Panc1 (cell line): Measurements from ENCODE around the gene LHX3.

ENCODE experiments used
- POLR2AphosphoS5 ChIP-seq: IDR thresholded peaks from 2 replicates; pipeline ENCODE4 v1.6.1; 2012; ENCODE audit warnings: mild to moderate bottlenecking, low read depth, low read length, moderate library complexity
- REST ChIP-seq, 2 experiments: IDR thresholded peaks; 2 replicates each; pipeline ENCODE4 v1.6.1; 2011 to 2012; ENCODE audit warnings: low read depth in 2 of 2, control low read depth in 1 of 2, low read length in 1 of 2, mild to moderate bottlenecking in 1 of 2, moderate library complexity in 1 of 2; ENCODE audit not compliant: insufficient read depth in 1 of 2
- TCF7L2 ChIP-seq: IDR thresholded peaks from 2 replicates; pipeline ENCODE4 v1.6.1; 2011; ENCODE audit warnings: mild to moderate bottlenecking, low read depth, low read length, inconsistent platforms
- TF ChIP-seq, protein P1 (sequence below): fragments of 450-650 bp; IDR thresholded peaks from 2 replicates; pipeline ENCODE4 v1.5.1; 2017; ENCODE audit warnings: mild to moderate bottlenecking

- TF ChIP-seq, protein P1, sequence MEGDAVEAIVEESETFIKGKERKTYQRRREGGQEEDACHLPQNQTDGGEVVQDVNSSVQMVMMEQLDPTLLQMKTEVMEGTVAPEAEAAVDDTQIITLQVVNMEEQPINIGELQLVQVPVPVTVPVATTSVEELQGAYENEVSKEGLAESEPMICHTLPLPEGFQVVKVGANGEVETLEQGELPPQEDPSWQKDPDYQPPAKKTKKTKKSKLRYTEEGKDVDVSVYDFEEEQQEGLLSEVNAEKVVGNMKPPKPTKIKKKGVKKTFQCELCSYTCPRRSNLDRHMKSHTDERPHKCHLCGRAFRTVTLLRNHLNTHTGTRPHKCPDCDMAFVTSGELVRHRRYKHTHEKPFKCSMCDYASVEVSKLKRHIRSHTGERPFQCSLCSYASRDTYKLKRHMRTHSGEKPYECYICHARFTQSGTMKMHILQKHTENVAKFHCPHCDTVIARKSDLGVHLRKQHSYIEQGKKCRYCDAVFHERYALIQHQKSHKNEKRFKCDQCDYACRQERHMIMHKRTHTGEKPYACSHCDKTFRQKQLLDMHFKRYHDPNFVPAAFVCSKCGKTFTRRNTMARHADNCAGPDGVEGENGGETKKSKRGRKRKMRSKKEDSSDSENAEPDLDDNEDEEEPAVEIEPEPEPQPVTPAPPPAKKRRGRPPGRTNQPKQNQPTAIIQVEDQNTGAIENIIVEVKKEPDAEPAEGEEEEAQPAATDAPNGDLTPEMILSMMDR, result no peak
- TF ChIP-seq POLR2AphosphoS5 (no peak), TCF7L2 (no peak), REST (IDR thresholded peaks at IDR 0.05; ENCODE audit: insufficient read depth in 1 of 2, low read depth in 2 of 2, low read length in 1 of 2) (no peak)
Measured at GRCh38 chr9:136239135-136239982, 34.4 kb upstream of the LHX3 start.
